PFSK-1 (cell line): ENCODE results near the gene GTF2F2.

Experiments
- FOXP2 ChIP-seq: optimal IDR thresholded peaks from 2 replicates; pipeline ENCODE3; 2011; ENCODE audit warnings: borderline replicate concordance, control low read depth, inconsistent platforms; ENCODE audit not compliant: insufficient read depth; ENCODE audit errors: extremely low read length, extremely low read depth
- POLR2AphosphoS5 ChIP-seq: IDR thresholded peaks from 2 replicates; pipeline ENCODE4 v1.6.1; 2012; ENCODE audit warnings: low read depth, mild to moderate bottlenecking, control low read depth, low read length, moderate library complexity
- REST ChIP-seq, 2 experiments: IDR thresholded peaks; 2 replicates each; pipeline versions ENCODE4 v1.6.1 to v1.8.0; 2011 to 2012; ENCODE audit warnings: low read depth in 2 of 2, low read length in 2 of 2, control low read depth in 1 of 2, inconsistent platforms in 1 of 2, mild to moderate bottlenecking in 1 of 2, moderate library complexity in 1 of 2; ENCODE audit not compliant: insufficient read depth in 1 of 2
- SIN3A ChIP-seq: IDR thresholded peaks from 2 replicates; pipeline ENCODE4 v1.6.1; 2012; ENCODE audit warnings: mild to moderate bottlenecking, low read length, moderate library complexity, borderline replicate concordance; ENCODE audit not compliant: insufficient read depth
- TAF1 ChIP-seq: IDR thresholded peaks from 2 replicates; pipeline ENCODE4 v1.6.1; 2012; ENCODE audit warnings: low read length, control low read depth, borderline replicate concordance; ENCODE audit not compliant: insufficient read depth

The GTF2F2 gene

GRCh38 chr13:45243077-45243476 lies 122.8 kb downstream of the GTF2F2 start:
- no peak for TF ChIP-seq FOXP2
- TF ChIP-seq POLR2AphosphoS5 = no peak

- TF ChIP-seq FOXP2 (no peak), REST (IDR thresholded peaks at IDR 0.05; ENCODE audit: insufficient read depth in 1 of 2, low read depth in 2 of 2, low read length in 2 of 2) (no peak), TAF1 (no peak), POLR2AphosphoS5 (no peak), SIN3A (no peak)
These were observed 129.4 kb downstream of the GTF2F2 start for GRCh38 chr13:45249662-45250061.

GRCh38 chr13:45254396-45254795 lies 134.1 kb downstream of the GTF2F2 start:
- TF ChIP-seq POLR2AphosphoS5 (no peak), FOXP2 (no peak), TAF1 (no peak), REST (IDR thresholded peaks at IDR 0.05; ENCODE audit: insufficient read depth in 1 of 2, low read depth in 2 of 2, low read length in 2 of 2) (no peak), SIN3A (no peak)

GRCh38 chr13:45255247-45255987 lies 135.1 kb downstream of the GTF2F2 start:
- TF ChIP-seq SIN3A = no peak
- no peak for TF ChIP-seq TAF1
- TF ChIP-seq FOXP2 = no peak
- TF ChIP-seq REST (IDR thresholded peaks at IDR 0.05; ENCODE audit: insufficient read depth in 1 of 2, low read depth in 2 of 2, low read length in 2 of 2) = no peak
- TF ChIP-seq POLR2AphosphoS5 = no peak

GRCh38 chr13:45256254-45256653 lies 135.9 kb downstream of the GTF2F2 start:
- no peak for TF ChIP-seq TAF1
- no peak for TF ChIP-seq POLR2AphosphoS5
- no peak for TF ChIP-seq FOXP2
- no peak for TF ChIP-seq SIN3A
- no peak for TF ChIP-seq REST (IDR thresholded peaks at IDR 0.05; ENCODE audit: insufficient read depth in 1 of 2, low read depth in 2 of 2, low read length in 2 of 2)
